DOHH2 (cell line): ENCODE data around the gene MRPL1.
A peak's percentile ranks its signal among the peaks of the same experiment; 100 is the strongest.

ENCODE experiments used
- H3F3A ChIP-seq: fragments of 200-600 bp; sonication (generic), shearing (Covaris generic); 2 replicates; pipeline ENCODE4 v1.6.0; 2016; ENCODE audit warnings: antibody characterized with exemption, mild to moderate bottlenecking; ENCODE audit not compliant: control insufficient read depth, insufficient read depth
- H3K27ac ChIP-seq: fragments of 200-600 bp; sonication (generic); 2 replicates; pipeline ENCODE4 v1.5.1; 2014; ENCODE audit warnings: low read depth, mild to moderate bottlenecking, low read length, moderate library complexity
- H3K27me3 ChIP-seq: fragments of 200-600 bp; sonication (generic); 2 replicates; pipeline ENCODE4 v1.6.1; 2014; ENCODE audit warnings: mild to moderate bottlenecking, low read length, mixed read lengths; ENCODE audit not compliant: control insufficient read depth
- H3K36me3 ChIP-seq: fragments of 200-600 bp; sonication (generic); 2 replicates; pipeline ENCODE4 v1.6.1; 2014; ENCODE audit warnings: mild to moderate bottlenecking, low read length, moderate library complexity, mixed read lengths; ENCODE audit not compliant: control insufficient read depth
- H3K4me1 ChIP-seq: fragments of 200-600 bp; sonication (generic); 2 replicates; pipeline ENCODE4 v1.6.1; 2014; ENCODE audit warnings: mild to moderate bottlenecking, low read length, mixed read lengths; ENCODE audit not compliant: control insufficient read depth
- H3K4me2 ChIP-seq: fragments of 200-600 bp; sonication (generic); 2 replicates; pipeline ENCODE4 v1.6.0; 2014; ENCODE audit warnings: mild to moderate bottlenecking, low read length, moderate library complexity
- H3K4me3 ChIP-seq: fragments of 200-600 bp; sonication (generic); 2 replicates; pipeline ENCODE4 v1.5.1; 2014; ENCODE audit warnings: mild to moderate bottlenecking, low read length, mixed read lengths
- H3K79me2 ChIP-seq: fragments of 200-600 bp; sonication (generic); 2 replicates; pipeline ENCODE4 v1.6.1; 2014; ENCODE audit warnings: mild to moderate bottlenecking, low read length, mixed read lengths; ENCODE audit not compliant: control insufficient read depth
- H3K9me2 ChIP-seq: fragments of 200-600 bp; sonication (generic); replicated peaks from 2 replicates; pipeline ENCODE4 v1.6.1; 2014; ENCODE audit warnings: mild to moderate bottlenecking, low read length, mixed read lengths; ENCODE audit not compliant: control insufficient read depth
- H3K9me3 ChIP-seq: fragments of 200-600 bp; sonication (generic); 2 replicates; pipeline ENCODE4 v1.6.1; 2014; ENCODE audit warnings: antibody characterized with exemption, low read length, mixed read lengths; ENCODE audit not compliant: control insufficient read depth, insufficient read depth
- H4K20me1 ChIP-seq: fragments of 200-600 bp; sonication (generic); 2 replicates; pipeline ENCODE4 v1.6.0; 2014; ENCODE audit warnings: low read depth, mild to moderate bottlenecking, antibody characterized with exemption, low read length, moderate library complexity; ENCODE audit not compliant: control insufficient read depth, insufficient read depth
- CTCF ChIP-seq: fragments of 200-600 bp; sonication (generic); IDR thresholded peaks from one replicate; pipeline ENCODE4 v1.5.1; 2014; ENCODE audit warnings: antibody characterized with exemption, mild to moderate bottlenecking, low read depth, low read length; ENCODE audit not compliant: poor library complexity, severe bottlenecking
- EZH2phosphoT487 ChIP-seq: fragments of 200-600 bp; sonication (generic); IDR thresholded peaks from 2 replicates; pipeline ENCODE4 v1.6.1; 2017; ENCODE audit warnings: borderline replicate concordance, mild to moderate bottlenecking, antibody characterized with exemption, low read length, moderate library complexity, mixed read lengths

The MRPL1 gene

DNA sequence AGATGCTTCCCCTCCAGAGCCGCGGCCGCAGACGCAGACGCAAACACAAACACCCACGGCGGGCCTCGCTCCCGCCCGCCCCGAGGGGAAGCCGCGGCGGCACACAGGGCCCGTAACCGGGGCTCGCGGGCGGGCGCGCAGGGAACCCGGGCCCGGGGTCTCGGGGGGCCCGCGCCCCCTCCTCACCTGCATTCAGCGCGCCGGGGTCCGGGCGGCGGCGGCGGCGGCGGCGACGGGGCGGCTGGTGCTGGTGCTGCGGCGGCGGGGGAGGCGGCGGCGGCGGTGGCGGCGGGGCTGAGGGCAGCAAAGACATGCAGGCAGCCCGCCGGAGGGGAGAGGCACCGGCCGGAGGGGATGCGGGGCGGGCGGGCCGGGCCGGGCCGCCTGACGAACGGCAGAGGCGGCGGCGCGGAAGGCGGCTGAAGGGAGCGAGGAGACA, 43.2 kb upstream of the MRPL1 start:
- H3K36me3 ChIP-seq: peaks cover 26% of the 10 kb centered on the region
- peaks cover 24% of the 10 kb centered on the region for H4K20me1 ChIP-seq

GRCh38 chr4:77819843-77820648, 42.6 kb upstream of the MRPL1 start:
- H3K4me3 ChIP-seq: peak overlapping the region; percentile 97
- peak overlapping the region; percentile 84 for H3K27ac ChIP-seq
- peaks cover 11% of the 10 kb centered on the region for H3F3A ChIP-seq
- H3K79me2 ChIP-seq: peaks cover 56% of the 10 kb centered on the region
- H3K27me3 ChIP-seq: no peaks in the 10 kb centered on the region
- peak overlapping the region; percentile 92 for H3K4me2 ChIP-seq
- H4K20me1 ChIP-seq: peaks cover 17% of the 10 kb centered on the region
- H3K4me1 ChIP-seq: peaks cover 43% of the 10 kb centered on the region
- peaks cover 26% of the 10 kb centered on the region for H3K36me3 ChIP-seq
- no peaks in the 10 kb centered on the region for H3K9me3 ChIP-seq
- no peak for TF ChIP-seq EZH2phosphoT487
- no peak for TF ChIP-seq CTCF
- H3K9me2 ChIP-seq: no peaks in the 10 kb centered on the region

More for the DNA sequence above, 43.2 kb upstream of the MRPL1 start:
- H3F3A ChIP-seq: peaks cover 11% of the 10 kb centered on the region
- no peaks in the 10 kb centered on the region for H3K9me2 ChIP-seq
- no peaks in the 10 kb centered on the region for H3K9me3 ChIP-seq
- H3K4me2 ChIP-seq: peak overlapping the region; percentile 92
- H3K4me3 ChIP-seq: peak overlapping the region; percentile 97
- H3K27me3 ChIP-seq: no peaks in the 10 kb centered on the region
- peaks cover 49% of the 10 kb centered on the region for H3K4me1 ChIP-seq
- H3K79me2 ChIP-seq: peaks cover 63% of the 10 kb centered on the region
- TF ChIP-seq EZH2phosphoT487 (no peak), CTCF (no peak)
- peak overlapping the region; percentile 84 for H3K27ac ChIP-seq

DNA sequence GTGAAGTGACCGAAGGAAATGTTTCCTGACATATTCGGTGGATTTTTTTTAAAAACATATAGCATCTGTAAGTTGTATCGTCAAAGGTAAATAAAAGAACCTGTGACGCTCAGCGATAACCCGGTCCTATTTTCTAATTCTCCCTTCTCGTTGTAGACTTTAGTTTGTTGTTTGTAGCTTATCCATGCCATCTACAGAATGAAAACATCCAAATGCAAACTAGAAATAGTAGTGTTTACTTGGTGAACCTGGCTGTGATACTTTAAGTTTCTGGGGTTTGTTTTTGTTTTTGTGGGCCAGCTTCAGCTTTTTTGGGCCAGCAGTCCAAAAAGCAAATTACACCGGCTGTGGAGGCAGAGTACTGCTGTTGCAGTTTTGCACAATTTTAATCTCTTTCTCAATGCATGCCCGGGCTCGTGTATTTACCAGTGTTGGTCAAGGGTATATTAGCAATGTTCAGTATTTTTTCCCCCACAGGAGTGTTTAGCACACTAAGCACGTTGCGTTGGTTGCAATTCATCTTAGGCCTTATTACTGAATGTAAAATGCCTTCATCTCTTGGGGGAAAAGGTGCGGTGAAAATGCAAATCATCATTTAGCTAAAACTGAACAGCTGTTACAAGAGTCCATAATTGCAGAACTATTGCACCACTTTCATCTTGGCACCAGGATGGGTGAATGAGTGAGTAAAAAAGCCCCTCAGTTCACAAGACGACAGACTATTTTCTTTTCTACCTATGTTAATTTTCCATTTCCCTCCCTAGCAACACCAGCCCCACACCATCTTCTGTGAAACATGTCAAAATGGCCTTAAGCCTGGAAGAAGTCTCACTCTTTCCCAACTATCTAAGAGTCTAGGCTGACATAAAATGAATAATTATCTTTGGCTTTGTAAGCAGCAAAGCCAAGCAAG, 41.7 kb upstream of the MRPL1 start:
- Histone ChIP-seq H3K4me1 (peaks cover 39% of the 10 kb centered on the region), H4K20me1 (peaks cover 11% of the 10 kb centered on the region), H3K4me2 (peak overlapping the region; percentile 92), H3K4me3 (peak overlapping the region; percentile 97), H3K9me3 (no peaks in the 10 kb centered on the region), H3K27me3 (no peaks in the 10 kb centered on the region), H3K9me2 (no peaks in the 10 kb centered on the region), H3F3A (peaks cover 11% of the 10 kb centered on the region), H3K36me3 (peaks cover 20% of the 10 kb centered on the region), H3K79me2 (peaks cover 48% of the 10 kb centered on the region), H3K27ac (peak overlapping the region; percentile 84)
- TF ChIP-seq CTCF: no peak
- TF ChIP-seq EZH2phosphoT487: no peak
